B cell (primary cell): ENCODE measurements around the gene LIMD2. TPM values are rescaled to one million over a fixed set of nuclear protein-coding genes. Genes with fewer than 3 reads are reported as not detected.
A peak's percentile ranks its signal among the peaks of the same experiment; 100 is the strongest.

Experiments used
- ATAC-seq: fragments of 200-7000 bp; cut with Tn5 transposase; one replicate; pipeline ENCODE4 v1.10.0; 2021; ENCODE audit warnings: low read depth, mild to moderate bottlenecking, moderate number of reproducible peaks, moderate library complexity
- CTCF ChIA-PET: fragments of 350-600 bp; sonication (Branson Sonifier 250); formaldehyde crosslinking; loops from one replicate; lab custom pipeline; 2021; ENCODE audit warnings: antibody characterized with exemption, inconsistent platforms; lab: Charles Lee
- POLR2A ChIA-PET: fragments of 350-600 bp; sonication (Branson Sonifier 250); formaldehyde crosslinking; loops from one replicate; lab custom pipeline; 2021; ENCODE audit warnings: antibody characterized with exemption; lab: Charles Lee
- DNase-seq: peaks from one replicate; pipeline ENCODE4 v3.0.0; 2013
- H2AFZ ChIP-seq: 2 replicates; pipeline ENCODE4 v1.6.1; 2012; ENCODE audit warnings: mild to moderate bottlenecking, low read depth, low read length; ENCODE audit not compliant: insufficient read depth, poor library complexity, severe bottlenecking
- H3K27ac ChIP-seq, 2 donors: 1 replicate in 1 of 2; 2 replicates in 1 of 2; pipeline ENCODE4 v1.5.1; 2012 to 2013; ENCODE audit warnings: low read length in 2 of 2, mild to moderate bottlenecking in 2 of 2, moderate library complexity in 1 of 2
- H3K27me3 ChIP-seq, 4 experiments: fragments of 200-600 bp in 1 of 4; sonication (generic) in 1 of 4; replicated peaks in 1 of 4; 1 replicate in 2 of 4; 2 replicates in 2 of 4; pipeline versions ENCODE4 v1.6.1 to v1.7.0; 2013 to 2016; ENCODE audit warnings: low read length in 3 of 4, mild to moderate bottlenecking in 2 of 4, mixed read lengths in 1 of 4, moderate library complexity in 1 of 4; ENCODE audit not compliant: insufficient read depth in 4 of 4, control insufficient read depth in 3 of 4; ENCODE audit errors: control extremely low read depth in 1 of 4
- H3K36me3 ChIP-seq, 2 experiments: replicated peaks in 1 of 2; 1 replicate in 1 of 2; 2 replicates in 1 of 2; pipeline versions ENCODE4 v1.6.1 to v1.7.1; 2013; ENCODE audit warnings: low read length in 1 of 2; ENCODE audit not compliant: insufficient read depth in 2 of 2, control insufficient read depth in 1 of 2; ENCODE audit errors: control extremely low read depth in 1 of 2, extremely low read depth in 1 of 2
- H3K4me1 ChIP-seq, 2 donors: fragments of 200-600 bp in 1 of 2; sonication (generic) in 1 of 2; 1 replicate in 1 of 2; 2 replicates in 1 of 2; pipeline versions ENCODE4 v1.5.1 to v1.6.1; 2013 to 2017; ENCODE audit warnings: low read length in 2 of 2; ENCODE audit not compliant: control insufficient read depth in 2 of 2, insufficient read depth in 2 of 2
- H3K4me2 ChIP-seq: replicated peaks from 2 replicates; pipeline ENCODE3; 2012; ENCODE audit warnings: mild to moderate bottlenecking, low read depth, low read length; ENCODE audit not compliant: poor library complexity, severe bottlenecking
- H3K4me3 ChIP-seq, 5 experiments: fragments of 200-600 bp in 1 of 5; sonication (generic) in 1 of 5; 1 replicate in 3 of 5; 2 replicates in 2 of 5; pipeline versions ENCODE4 v1.5.1 to v1.7.0; 2011 to 2016; ENCODE audit warnings: low read length in 4 of 5, mild to moderate bottlenecking in 4 of 5, low read depth in 2 of 5, control low read depth in 1 of 5, moderate library complexity in 1 of 5; ENCODE audit not compliant: insufficient read depth in 1 of 5; ENCODE audit errors: control extremely low read depth in 1 of 5, extremely low read depth in 1 of 5
- H3K79me2 ChIP-seq: fragments of 200-600 bp; sonication (generic); one replicate; pipeline ENCODE4 v1.6.0; 2016; ENCODE audit warnings: low read length; ENCODE audit not compliant: control insufficient read depth, insufficient read depth
- H3K9ac ChIP-seq: fragments of 200-600 bp; sonication (generic); 2 replicates; pipeline ENCODE4 v1.6.1; 2017; ENCODE audit warnings: mild to moderate bottlenecking, low read length, moderate library complexity
- H3K9me3 ChIP-seq, 3 donors: one replicate each; pipeline versions ENCODE4 v1.6.1 to v1.7.1; 2013; ENCODE audit warnings: low read length in 2 of 3; ENCODE audit not compliant: control insufficient read depth in 2 of 3, insufficient read depth in 1 of 3; ENCODE audit errors: control extremely low read depth in 1 of 3
- H4K20me1 ChIP-seq: 2 replicates; pipeline ENCODE4 v1.6.0; 2012; ENCODE audit warnings: mild to moderate bottlenecking, low read length; ENCODE audit not compliant: insufficient read depth, control insufficient read depth, poor library complexity, severe bottlenecking
- H3K27ac Mint-ChIP-seq: one replicate; pipeline ENCODE4 v1.8.0; 2021; ENCODE audit warnings: mixed read lengths
- H3K27me3 Mint-ChIP-seq: one replicate; pipeline ENCODE4 v1.8.0; 2021; ENCODE audit warnings: mixed read lengths
- H3K4me1 Mint-ChIP-seq: one replicate; pipeline ENCODE4 v1.8.0; 2021; ENCODE audit warnings: mixed read lengths
- H3K4me3 Mint-ChIP-seq: one replicate; pipeline ENCODE4 v1.8.0; 2021; ENCODE audit warnings: mixed read lengths
- H3K9me3 Mint-ChIP-seq: one replicate; pipeline ENCODE4 v1.8.0; 2022; ENCODE audit warnings: mixed read lengths; ENCODE audit not compliant: insufficient read depth
- CTCF ChIP-seq: fragments of 200-600 bp; IDR thresholded peaks from one replicate; pipeline ENCODE4 v1.8.0; 2022; ENCODE audit warnings: antibody characterized with exemption, mild to moderate bottlenecking
- EZH2 ChIP-seq: IDR thresholded peaks from 2 replicates; pipeline ENCODE4 v1.6.1; 2012; ENCODE audit warnings: borderline replicate concordance, low read depth, mild to moderate bottlenecking, moderate library complexity, low read length; ENCODE audit not compliant: insufficient read depth, poor library complexity, severe bottlenecking
- WGBS: methylation state at CpG from one replicate; pipeline ENCODE4 v1.1.5; 2013; ENCODE audit warnings: missing lambda C conversion rate; ENCODE audit not compliant: insufficient coverage; 5-methylcytosine and 5-hydroxymethylcytosine counted together
- intact Hi-C: fragments of 100-400 bp; cut with micrococcal nuclease; formaldehyde crosslinking; loops from one replicate; pipeline ENCODE4 v1.10.0; 2022
- polyA plus RNA-seq: library from polyadenylated mRNA; depleted of rRNA; stranded (reverse); fragments of >200 nt; gene quantifications from 2 replicates; pipeline ENCODE4 v1.2.3, GENCODE V29; 2012
- total RNA-seq, 2 donors: library from RNA; stranded (reverse); fragments of 120-200 nt in 1 of 2; gene quantifications; 1 replicate in 1 of 2; 2 replicates in 1 of 2; pipeline versions ENCODE4 v1.2.3 to v1.2.4, GENCODE V29; 2013 to 2022

The LIMD2 gene
- total and polyA plus RNA-seq, 2 donors (not counting 1 experiment from before 2014, with no cell fraction given), result 587 to 1,396 TPM

- no peaks in the 10 kb centered on the region for H3K9me3 ChIP-seq
- Mint-ChIP-seq H3K9me3 (no peaks in the 10 kb centered on the region), H3K27me3 (no peaks in the 10 kb centered on the region), H3K4me3 (peak overlapping the region; percentile 71), H3K4me1 (peaks cover 53% of the 10 kb centered on the region), H3K27ac (peak overlapping the region; percentile 91)
- ATAC-seq (no peak), DNase-seq (peak; percentile 65)
- POLR2A ChIA-PET, result interaction anchor here (0.6 to 10.6 kb wide), 14 partner anchors 10 to 149 kb away, joined by 3 to 113 read pairs (median 6); partner anchors contain the start of genes CCDC47, DDX42 and MAP3K3
- H2AFZ ChIP-seq, result no peak overlapping the region
- CTCF ChIA-PET, result interaction anchor here (0.6 to 4.0 kb wide), 10 partner anchors 10 to 270 kb away, joined by 3 to 82 read pairs (median 5); partner anchors contain the start of genes CCDC47, DDX42 and MAP3K3
- H3K4me3 ChIP-seq, result peak overlapping the region in 2 of 5 experiments; percentile 25 to 49
- H3K27me3 ChIP-seq, result no peaks in the 10 kb centered on the region
- intact Hi-C loops, result loop anchor here (5.0 kb wide), 2 partner anchors 248 to 268 kb away; partner anchors contain the start of gene CYB561
- peak overlapping the region; percentile 99 for H3K4me2 ChIP-seq
- no peak for TF ChIP-seq EZH2
- TF ChIP-seq CTCF, result no peak
- H3K4me1 ChIP-seq, result peaks cover 39 to 47% of the 10 kb centered on the region in 2 donors
- peak overlapping the region; percentile 37 for H3K9ac ChIP-seq
- H4K20me1 ChIP-seq, result peaks cover 51% of the 10 kb centered on the region
- H3K79me2 ChIP-seq, result peaks cover 34% of the 10 kb centered on the region
- H3K36me3 ChIP-seq, result peaks cover 0 to 65% of the 10 kb centered on the region in 2 experiments
- WGBS, result 72% methylated on average over 4 of the region's 15 CpGs
- peak overlapping the region; percentile 43 to 75 for H3K27ac ChIP-seq
Measured at GRCh38 chr17:63694950-63695773, 4.8 kb downstream of the LIMD2 start.
